22Rv1 (cell line): Measurements from ENCODE around the gene SRSF3.

Source experiments
- ZFX ChIP-seq: fragments of 450-650 bp; IDR thresholded peaks from 2 replicates; pipeline ENCODE4 v1.6.1; 2017; ENCODE audit warnings: antibody characterized with exemption, borderline replicate concordance
- TF ChIP-seq, protein P1 (sequence below): fragments of 450-650 bp; IDR thresholded peaks from 2 replicates; pipeline ENCODE4 v1.5.1; 2017; ENCODE audit warnings: mild to moderate bottlenecking

GRCh38 chr6:36592221-36592655 is 1.9 kb upstream of the SRSF3 start:
- TF ChIP-seq, protein P1, sequence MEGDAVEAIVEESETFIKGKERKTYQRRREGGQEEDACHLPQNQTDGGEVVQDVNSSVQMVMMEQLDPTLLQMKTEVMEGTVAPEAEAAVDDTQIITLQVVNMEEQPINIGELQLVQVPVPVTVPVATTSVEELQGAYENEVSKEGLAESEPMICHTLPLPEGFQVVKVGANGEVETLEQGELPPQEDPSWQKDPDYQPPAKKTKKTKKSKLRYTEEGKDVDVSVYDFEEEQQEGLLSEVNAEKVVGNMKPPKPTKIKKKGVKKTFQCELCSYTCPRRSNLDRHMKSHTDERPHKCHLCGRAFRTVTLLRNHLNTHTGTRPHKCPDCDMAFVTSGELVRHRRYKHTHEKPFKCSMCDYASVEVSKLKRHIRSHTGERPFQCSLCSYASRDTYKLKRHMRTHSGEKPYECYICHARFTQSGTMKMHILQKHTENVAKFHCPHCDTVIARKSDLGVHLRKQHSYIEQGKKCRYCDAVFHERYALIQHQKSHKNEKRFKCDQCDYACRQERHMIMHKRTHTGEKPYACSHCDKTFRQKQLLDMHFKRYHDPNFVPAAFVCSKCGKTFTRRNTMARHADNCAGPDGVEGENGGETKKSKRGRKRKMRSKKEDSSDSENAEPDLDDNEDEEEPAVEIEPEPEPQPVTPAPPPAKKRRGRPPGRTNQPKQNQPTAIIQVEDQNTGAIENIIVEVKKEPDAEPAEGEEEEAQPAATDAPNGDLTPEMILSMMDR: no peak
- TF ChIP-seq ZFX: no peak
